ENCODE measurements around the gene CNPY1. TPM values are rescaled to one million over a fixed set of nuclear protein-coding genes. Genes with fewer than 3 reads are reported as not detected.

The CNPY1 gene
- total RNA-seq, 1 donor from 2014 or later: not detected

- no peaks in the 10 kb centered on the region for H3K36me3 ChIP-seq
- H3K9me3 ChIP-seq: no peaks in the 10 kb centered on the region
- H3K4me1 ChIP-seq: peaks cover 35% of the 10 kb centered on the region
- ATAC-seq (peak; percentile 22), DNase-seq (no peak)
- H3K27ac ChIP-seq: no peak overlapping the region
- intact Hi-C loops (cut with DNase I): no loop called here
- no peak for TF ChIP-seq CTCF (IDR thresholded peaks at IDR 0.05)
- peaks cover 100% of the 10 kb centered on the region for H3K27me3 ChIP-seq (ENCODE audit: low read depth)
- H3K4me3 ChIP-seq: no peak overlapping the region
These were observed 80.1 kb downstream of the CNPY1 start for GRCh38 chr7:155466142-155466813.

- Histone ChIP-seq H3K9me3 (no peaks in the 10 kb centered on the region), H3K4me3 (no peak overlapping the region), H3K36me3 (no peaks in the 10 kb centered on the region), H3K27me3 (ENCODE audit: low read depth) (peaks cover 100% of the 10 kb centered on the region), H3K4me1 (peaks cover 35% of the 10 kb centered on the region), H3K27ac (no peak overlapping the region)
- intact Hi-C loops (cut with DNase I): no loop called here
- no peak for DNase-seq
- no peak for TF ChIP-seq CTCF (IDR thresholded peaks at IDR 0.05)
- ATAC-seq: no peak
These were observed 80.6 kb downstream of the CNPY1 start for GRCh38 chr7:155465761-155466141.

GRCh38 chr7:155464948-155465739, 81.2 kb downstream of the CNPY1 start:
- peaks cover 35% of the 10 kb centered on the region for H3K4me1 ChIP-seq
- peaks cover 100% of the 10 kb centered on the region for H3K27me3 ChIP-seq (ENCODE audit: low read depth)
- DNase-seq (no peak), ATAC-seq (no peak)
- no peaks in the 10 kb centered on the region for H3K9me3 ChIP-seq
- no peak overlapping the region for H3K27ac ChIP-seq
- TF ChIP-seq CTCF (IDR thresholded peaks at IDR 0.05): no peak
- no peaks in the 10 kb centered on the region for H3K36me3 ChIP-seq
- intact Hi-C loops (cut with DNase I): no loop called here
- H3K4me3 ChIP-seq: no peak overlapping the region

- H3K36me3 ChIP-seq: no peaks in the 10 kb centered on the region
- no peak for DNase-seq
- peaks cover 35% of the 10 kb centered on the region for H3K4me1 ChIP-seq
- ATAC-seq: no peak
- TF ChIP-seq CTCF (IDR thresholded peaks at IDR 0.05): no peak
- intact Hi-C loops (cut with DNase I): no loop called here
- H3K27me3 ChIP-seq (ENCODE audit: low read depth): peaks cover 100% of the 10 kb centered on the region
- no peak overlapping the region for H3K4me3 ChIP-seq
- H3K9me3 ChIP-seq: no peaks in the 10 kb centered on the region
- no peak overlapping the region for H3K27ac ChIP-seq
These were observed 82.2 kb downstream of the CNPY1 start for GRCh38 chr7:155464183-155464582.

GRCh38 chr7:155463114-155463811, 83.1 kb downstream of the CNPY1 start:
- intact Hi-C loops (cut with DNase I): no loop called here
- ATAC-seq: no peak

More at GRCh38 chr7:155463114-155463811, 83.1 kb downstream of the CNPY1 start:
- no peak for DNase-seq
- Histone ChIP-seq H3K27me3 (ENCODE audit: low read depth) (peaks cover 100% of the 10 kb centered on the region), H3K36me3 (no peaks in the 10 kb centered on the region), H3K27ac (no peak overlapping the region), H3K4me3 (no peak overlapping the region), H3K4me1 (peaks cover 35% of the 10 kb centered on the region), H3K9me3 (no peaks in the 10 kb centered on the region)
- TF ChIP-seq CTCF (IDR thresholded peaks at IDR 0.05): no peak

All from lower lobe of right lung (tissue), 2 donors.